ENCODE data around the gene MDM4.

GRCh38 chr1:204600968-204601367 lies 84.8 kb downstream of the MDM4 start:
- no peak for TF ChIP-seq CTCF (IDR thresholded peaks at IDR 0.05)
- TF ChIP-seq POLR2A (IDR thresholded peaks at IDR 0.05): no peak

All from vagina (tissue), 2 donors.